HepG2 (cell line): ENCODE measurements around the gene PPP2R5B. TPM values are rescaled to one million over a fixed set of nuclear protein-coding genes. Genes with fewer than 3 reads are reported as not detected.

Source experiments
- AHR ChIP-seq: IDR thresholded peaks from 2 replicates; pipeline ENCODE4 v1.6.1; 2018; ENCODE audit warnings: missing genetic modification reagents, missing compliant biosample characterization
- ELK4 ChIP-seq: sonication (generic); formaldehyde crosslinking; IDR thresholded peaks from 2 replicates; pipeline ENCODE4 v1.9.0; 2021; ENCODE audit warnings: missing genetic modification reagents, borderline replicate concordance
- EP300 ChIP-seq, 3 experiments: sonication (generic) in 1 of 3; formaldehyde crosslinking in 1 of 3; IDR thresholded peaks; 2 replicates each; pipeline versions ENCODE4 v1.5.1 to v1.6.1; 2011 to 2020; ENCODE audit warnings: low read depth in 2 of 3, low read length in 2 of 3, borderline replicate concordance in 1 of 3, improper control_type of control experiment in 1 of 3, mild to moderate bottlenecking in 1 of 3, missing genetic modification reagents in 1 of 3, moderate library complexity in 1 of 3
- GLI4 ChIP-seq: sonication (generic); formaldehyde crosslinking; IDR thresholded peaks from 2 replicates; pipeline ENCODE4 v1.5.1; 2020; ENCODE audit warnings: missing genetic modification reagents, mild to moderate bottlenecking, moderate library complexity, borderline replicate concordance
- HMG20A ChIP-seq: IDR thresholded peaks from 2 replicates; pipeline ENCODE4 v1.6.1; 2016; ENCODE audit warnings: borderline replicate concordance
- HMGA1 ChIP-seq: sonication (generic); formaldehyde crosslinking; conservative IDR thresholded peaks from 2 replicates; pipeline ENCODE4 v1.4.0; 2020; ENCODE audit warnings: missing genetic modification reagents
- HNF4G ChIP-seq, 2 experiments: sonication (generic) in 1 of 2; formaldehyde crosslinking in 1 of 2; IDR thresholded peaks; 2 replicates each; pipeline versions ENCODE4 v1.4.0 to v1.6.1; 2011 to 2020; ENCODE audit warnings: borderline replicate concordance in 2 of 2, low read depth in 2 of 2, mild to moderate bottlenecking in 2 of 2, low read length in 1 of 2, missing genetic modification reagents in 1 of 2, moderate library complexity in 1 of 2
- HOMEZ ChIP-seq: IDR thresholded peaks from 2 replicates; pipeline ENCODE4 v1.6.1; 2016; ENCODE audit warnings: low read depth
- MAFF ChIP-seq: IDR thresholded peaks from 2 replicates; pipeline ENCODE4 v1.6.1; 2011; ENCODE audit warnings: low read depth, low read length, improper control_type of control experiment
- SNRNP70 ChIP-seq: fragments of 200-400 bp; formaldehyde crosslinking; IDR thresholded peaks from 2 replicates; pipeline ENCODE4 v1.6.1; 2017; ENCODE audit warnings: mild to moderate bottlenecking, low read depth, low read length, moderate library complexity
- SPEN ChIP-seq: sonication (generic); formaldehyde crosslinking; IDR thresholded peaks from 2 replicates; pipeline ENCODE4 v1.5.1; 2020; ENCODE audit warnings: low read depth, mild to moderate bottlenecking, missing genetic modification reagents
- ZFX ChIP-seq: sonication (generic); formaldehyde crosslinking; IDR thresholded peaks from 2 replicates; pipeline ENCODE4 v1.4.0; 2020; ENCODE audit warnings: mild to moderate bottlenecking, low read depth, missing genetic modification reagents, moderate library complexity
- ZMYM2 ChIP-seq: sonication (generic); formaldehyde crosslinking; IDR thresholded peaks from 2 replicates; pipeline ENCODE4 v1.8.0; 2022; ENCODE audit warnings: mild to moderate bottlenecking, missing genetic modification reagents
- ZNF460 ChIP-seq: sonication (generic); formaldehyde crosslinking; IDR thresholded peaks from 2 replicates; pipeline ENCODE4 v1.5.1; 2020; ENCODE audit warnings: missing genetic modification reagents, mild to moderate bottlenecking, borderline replicate concordance
- ZNF556 ChIP-seq: sonication (generic); formaldehyde crosslinking; IDR thresholded peaks from 2 replicates; pipeline ENCODE4 v1.4.0; 2020; ENCODE audit warnings: mild to moderate bottlenecking, missing genetic modification reagents, borderline replicate concordance
- ZSCAN21 ChIP-seq: sonication (generic); formaldehyde crosslinking; IDR thresholded peaks from 2 replicates; pipeline ENCODE4 v1.8.0; 2022; ENCODE audit warnings: mild to moderate bottlenecking, missing genetic modification reagents, moderate library complexity, borderline replicate concordance
- polyA plus RNA-seq, 8 experiments: library from polyadenylated mRNA; depleted of rRNA in 3 of 8; stranded (reverse) in 7 of 8; unstranded in 1 of 8; fragments of >200 nt; fragmentation: Illumina TruSeq in 4 of 8; extraction: Trizol in 4 of 8; gene quantifications; 2 replicates each; pipeline versions ENCODE4 v1.2.1 to v1.2.3, GENCODE V29; 2011 to 2016; ENCODE audit warnings: low read depth in 4 of 8, missing spikeins in 1 of 8, mixed read lengths in 1 of 8; ENCODE audit not compliant: insufficient read depth in 1 of 8
- total RNA-seq, 5 experiments: library from RNA; depleted of rRNA; stranded (reverse); fragments of >200 nt; fragmentation: Illumina TruSeq; extraction: Trizol; gene quantifications; 2 replicates each; pipeline ENCODE4 v1.2.3, GENCODE V29; 2016; ENCODE audit warnings: low read depth in 1 of 5
- TF ChIP-seq, protein P1 (sequence below): sonication (generic); formaldehyde crosslinking; IDR thresholded peaks from 2 replicates; pipeline ENCODE4 v1.4.0; 2020; ENCODE audit warnings: missing genetic modification reagents
- TF ChIP-seq, protein P2 (sequence below): sonication (generic); formaldehyde crosslinking; IDR thresholded peaks from 2 replicates; pipeline ENCODE4 v1.8.1; 2023; ENCODE audit warnings: missing genetic modification reagents, inconsistent platforms, borderline replicate concordance
- TF ChIP-seq, protein P3 (sequence below): sonication (generic); formaldehyde crosslinking; IDR thresholded peaks from 2 replicates; pipeline ENCODE4 v1.8.1; 2023; ENCODE audit warnings: mild to moderate bottlenecking, missing genetic modification reagents, borderline replicate concordance
- TF ChIP-seq, protein P4 (sequence below): sonication (generic); formaldehyde crosslinking; IDR thresholded peaks from 2 replicates; pipeline ENCODE4 v1.5.0; 2020; ENCODE audit warnings: mild to moderate bottlenecking, low read depth, missing genetic modification reagents, borderline replicate concordance

Gene PPP2R5B
- total and polyA plus RNA-seq, 2 of the 13 experiments (the other 11 are each of a cell fraction or from before 2014, with no cell fraction given) = 2.3 to 8.3 TPM

- TF ChIP-seq, protein P1, sequence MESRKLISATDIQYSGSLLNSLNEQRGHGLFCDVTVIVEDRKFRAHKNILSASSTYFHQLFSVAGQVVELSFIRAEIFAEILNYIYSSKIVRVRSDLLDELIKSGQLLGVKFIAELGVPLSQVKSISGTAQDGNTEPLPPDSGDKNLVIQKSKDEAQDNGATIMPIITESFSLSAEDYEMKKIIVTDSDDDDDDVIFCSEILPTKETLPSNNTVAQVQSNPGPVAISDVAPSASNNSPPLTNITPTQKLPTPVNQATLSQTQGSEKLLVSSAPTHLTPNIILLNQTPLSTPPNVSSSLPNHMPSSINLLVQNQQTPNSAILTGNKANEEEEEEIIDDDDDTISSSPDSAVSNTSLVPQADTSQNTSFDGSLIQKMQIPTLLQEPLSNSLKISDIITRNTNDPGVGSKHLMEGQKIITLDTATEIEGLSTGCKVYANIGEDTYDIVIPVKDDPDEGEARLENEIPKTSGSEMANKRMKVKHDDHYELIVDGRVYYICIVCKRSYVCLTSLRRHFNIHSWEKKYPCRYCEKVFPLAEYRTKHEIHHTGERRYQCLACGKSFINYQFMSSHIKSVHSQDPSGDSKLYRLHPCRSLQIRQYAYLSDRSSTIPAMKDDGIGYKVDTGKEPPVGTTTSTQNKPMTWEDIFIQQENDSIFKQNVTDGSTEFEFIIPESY = peak; percentile 87
- no peak for TF ChIP-seq MAFF
- peak; percentile 81 for TF ChIP-seq SPEN (CRISPR knock-in tag)
- TF ChIP-seq, protein P2, sequence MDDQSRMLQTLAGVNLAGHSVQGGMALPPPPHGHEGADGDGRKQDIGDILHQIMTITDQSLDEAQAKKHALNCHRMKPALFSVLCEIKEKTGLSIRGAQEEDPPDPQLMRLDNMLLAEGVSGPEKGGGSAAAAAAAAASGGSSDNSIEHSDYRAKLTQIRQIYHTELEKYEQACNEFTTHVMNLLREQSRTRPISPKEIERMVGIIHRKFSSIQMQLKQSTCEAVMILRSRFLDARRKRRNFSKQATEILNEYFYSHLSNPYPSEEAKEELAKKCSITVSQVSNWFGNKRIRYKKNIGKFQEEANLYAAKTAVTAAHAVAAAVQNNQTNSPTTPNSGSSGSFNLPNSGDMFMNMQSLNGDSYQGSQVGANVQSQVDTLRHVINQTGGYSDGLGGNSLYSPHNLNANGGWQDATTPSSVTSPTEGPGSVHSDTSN (CRISPR knock-in tag) = no peak
- peak; percentile 69; the same call in 1 of the 2 replicates for TF ChIP-seq ZMYM2 (CRISPR knock-in tag)
- TF ChIP-seq ELK4 (CRISPR knock-in tag) = no peak
- no peak for TF ChIP-seq ZNF460
- peak; percentile 81; the same call in 1 of the 2 replicates for TF ChIP-seq GLI4 (CRISPR knock-in tag)
- no peak for TF ChIP-seq SNRNP70
- TF ChIP-seq HNF4G (IDR thresholded peaks at IDR 0.05; ENCODE audit: borderline replicate concordance, low read depth, low read length) = peak; percentile 92
- peak; percentile 98 for TF ChIP-seq HNF4G (CRISPR knock-in tag; IDR thresholded peaks at IDR 0.05; ENCODE audit: borderline replicate concordance, low read depth)
- TF ChIP-seq EP300 (IDR thresholded peaks at IDR 0.05; ENCODE audit: low read depth in 2 of 2, low read length in 2 of 2) = peak in 1 of 2 experiments; percentile 55; a peak in 2 of 4 replicates
- peak; percentile 67 for TF ChIP-seq EP300 (CRISPR knock-in tag; IDR thresholded peaks at IDR 0.05; ENCODE audit: borderline replicate concordance)
- peak; percentile 91; the same call in 1 of the 2 replicates for TF ChIP-seq ZSCAN21 (CRISPR knock-in tag)
- TF ChIP-seq, protein P3, sequence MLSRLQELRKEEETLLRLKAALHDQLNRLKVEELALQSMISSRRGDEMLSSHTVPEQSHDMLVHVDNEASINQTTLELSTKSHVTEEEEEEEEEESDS = peak; percentile 45; the same call in 1 of the 2 replicates
- TF ChIP-seq ZFX = peak; percentile 69
- peak; percentile 66; the same call in 1 of the 2 replicates for TF ChIP-seq HMG20A (CRISPR knock-in tag)
- TF ChIP-seq HOMEZ = peak; percentile 50; the same call in 1 of the 2 replicates
- no peak for TF ChIP-seq HMGA1 (CRISPR knock-in tag)
- 0 out of 2 replicates have a peak, but pooled peaks have one; percentile 50 for TF ChIP-seq ZNF556 (CRISPR knock-in tag)
- TF ChIP-seq, protein P4, sequence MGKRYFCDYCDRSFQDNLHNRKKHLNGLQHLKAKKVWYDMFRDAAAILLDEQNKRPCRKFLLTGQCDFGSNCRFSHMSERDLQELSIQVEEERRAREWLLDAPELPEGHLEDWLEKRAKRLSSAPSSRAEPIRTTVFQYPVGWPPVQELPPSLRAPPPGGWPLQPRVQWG (CRISPR knock-in tag) = 0 out of 2 replicates have a peak, but pooled peaks have one; percentile 21
- 0 out of 2 replicates have a peak, but pooled peaks have one; percentile 35 for TF ChIP-seq AHR (CRISPR knock-in tag)
Observed at GRCh38 chr11:64894070-64894811, 30.2 kb upstream of the PPP2R5B start (continued).
